HFF-Myc (cell line): ENCODE measurements around the gene PGAM2.

Source experiments
- DNase-seq: peaks from one replicate; pipeline ENCODE4 v3.0.0-alpha.2; 2011; ENCODE audit warnings: low read depth; ENCODE audit errors: extremely low read depth
- H3K4me3 ChIP-seq: replicated peaks from 2 replicates; pipeline ENCODE4 v1.5.1; 2011; ENCODE audit warnings: low read depth, mild to moderate bottlenecking, control low read depth, low read length
- CTCF ChIP-seq: IDR thresholded peaks from 2 replicates; pipeline ENCODE4 v1.5.1; 2012; ENCODE audit warnings: mild to moderate bottlenecking, low read depth, low read length, control low read depth; ENCODE audit errors: missing control alignments

PGAM2 gene

GRCh38 chr7:44057181-44057848 lies 8.1 kb downstream of the PGAM2 start:
- no peak overlapping the region for H3K4me3 ChIP-seq
- no peak for DNase-seq
- TF ChIP-seq CTCF = no peak

GRCh38 chr7:44056681-44057080 lies 8.7 kb downstream of the PGAM2 start:
- DNase-seq = no peak
- no peak overlapping the region for H3K4me3 ChIP-seq
- no peak for TF ChIP-seq CTCF

- DNase-seq = no peak
These were observed 12.5 kb downstream of the PGAM2 start for GRCh38 chr7:44052771-44053365.

GRCh38 chr7:44051611-44052220 lies 13.7 kb downstream of the PGAM2 start:
- DNase-seq = no peak
- TF ChIP-seq CTCF = no peak
- H3K4me3 ChIP-seq = no peak overlapping the region

More at GRCh38 chr7:44052771-44053365, 12.5 kb downstream of the PGAM2 start:
- H3K4me3 ChIP-seq = no peak overlapping the region
- TF ChIP-seq CTCF = no peak

GRCh38 chr7:44050915-44051560 lies 14.3 kb downstream of the PGAM2 start:
- DNase-seq = no peak
- no peak for TF ChIP-seq CTCF
- H3K4me3 ChIP-seq = no peak overlapping the region

- TF ChIP-seq CTCF = no peak
- no peak for DNase-seq
These were observed 15.0 kb downstream of the PGAM2 start for GRCh38 chr7:44050121-44050914.

More at GRCh38 chr7:44050121-44050914, 15.0 kb downstream of the PGAM2 start:
- H3K4me3 ChIP-seq = no peak overlapping the region
